Left ventricle myocardium inferior (tissue), 1 donor: ENCODE data around the gene NFKBIZ. TPM values are rescaled to one million over a fixed set of nuclear protein-coding genes. Genes with fewer than 3 reads are reported as not detected.

ENCODE experiments used
- DNase-seq: peaks from one replicate; pipeline ENCODE4 v3.0.0-alpha.2; 2020
- H3K27ac ChIP-seq: fragments of 200-600 bp; replicated peaks from 2 replicates; pipeline ENCODE4 v1.8.0; 2021
- H3K27me3 ChIP-seq: fragments of 200-600 bp; 2 replicates; pipeline ENCODE4 v1.8.0; 2021; ENCODE audit warnings: low read depth
- H3K36me3 ChIP-seq: fragments of 200-600 bp; 2 replicates; pipeline ENCODE4 v1.8.0; 2021
- H3K4me1 ChIP-seq: fragments of 200-600 bp; 2 replicates; pipeline ENCODE4 v1.8.0; 2021
- H3K4me3 ChIP-seq: fragments of 200-600 bp; 2 replicates; pipeline ENCODE4 v1.8.0; 2021; ENCODE audit warnings: mild to moderate bottlenecking, moderate library complexity
- H3K9me3 ChIP-seq: fragments of 200-600 bp; replicated peaks from 2 replicates; pipeline ENCODE4 v1.8.0; 2021
- intact Hi-C: fragments of 100-400 bp; cut with micrococcal nuclease; formaldehyde crosslinking; loops from one replicate; pipeline ENCODE4 v1.11.0; 2022
- total RNA-seq: library from RNA; stranded (reverse); fragmentation: NEBNext Ultra II Directional; extraction: Animal tissue kit (Norgen Biotek cat#: 25700); gene quantifications from one replicate; pipeline ENCODE4 v1.2.1, GENCODE V29; 2021
- TF ChIP-seq, protein P1 (sequence below): fragments of 200-600 bp; IDR thresholded peaks from 2 replicates; pipeline ENCODE4 v1.8.0; 2021; ENCODE audit warnings: antibody characterized with exemption, mild to moderate bottlenecking, borderline replicate concordance
- donor health status: DM: no; HTN: yes; CAD: no; lungs with severe emphysema.

NFKBIZ gene
- total RNA-seq, 1 donor from 2014 or later: 15.0 TPM

DNA sequence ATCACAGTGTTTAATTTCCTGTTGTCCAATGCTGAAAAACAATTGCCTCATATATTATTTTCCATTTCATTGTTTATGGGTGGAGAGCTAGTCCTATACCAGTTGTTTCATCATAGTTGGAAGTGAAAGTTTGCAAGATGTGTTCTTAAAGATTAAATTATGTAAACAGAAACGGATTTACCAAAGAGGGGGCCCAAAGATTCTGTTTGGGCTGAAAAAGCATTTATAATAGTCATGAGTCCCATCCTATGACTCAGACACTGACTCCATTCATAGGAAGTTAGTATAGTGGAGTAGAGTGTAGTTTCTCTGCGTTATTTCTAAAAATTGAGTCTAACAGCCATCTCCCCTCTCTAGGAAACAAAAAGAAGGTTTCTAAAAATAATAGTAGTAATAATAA, 24.3 kb downstream of the NFKBIZ start:
- H3K4me1 ChIP-seq: peaks cover 9% of the 10 kb centered on the region
- TF ChIP-seq, protein P1, sequence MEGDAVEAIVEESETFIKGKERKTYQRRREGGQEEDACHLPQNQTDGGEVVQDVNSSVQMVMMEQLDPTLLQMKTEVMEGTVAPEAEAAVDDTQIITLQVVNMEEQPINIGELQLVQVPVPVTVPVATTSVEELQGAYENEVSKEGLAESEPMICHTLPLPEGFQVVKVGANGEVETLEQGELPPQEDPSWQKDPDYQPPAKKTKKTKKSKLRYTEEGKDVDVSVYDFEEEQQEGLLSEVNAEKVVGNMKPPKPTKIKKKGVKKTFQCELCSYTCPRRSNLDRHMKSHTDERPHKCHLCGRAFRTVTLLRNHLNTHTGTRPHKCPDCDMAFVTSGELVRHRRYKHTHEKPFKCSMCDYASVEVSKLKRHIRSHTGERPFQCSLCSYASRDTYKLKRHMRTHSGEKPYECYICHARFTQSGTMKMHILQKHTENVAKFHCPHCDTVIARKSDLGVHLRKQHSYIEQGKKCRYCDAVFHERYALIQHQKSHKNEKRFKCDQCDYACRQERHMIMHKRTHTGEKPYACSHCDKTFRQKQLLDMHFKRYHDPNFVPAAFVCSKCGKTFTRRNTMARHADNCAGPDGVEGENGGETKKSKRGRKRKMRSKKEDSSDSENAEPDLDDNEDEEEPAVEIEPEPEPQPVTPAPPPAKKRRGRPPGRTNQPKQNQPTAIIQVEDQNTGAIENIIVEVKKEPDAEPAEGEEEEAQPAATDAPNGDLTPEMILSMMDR: no peak
- H3K36me3 ChIP-seq: no peaks in the 10 kb centered on the region
- H3K4me3 ChIP-seq: no peak overlapping the region
- intact Hi-C loops: no loop called here
- no peaks in the 10 kb centered on the region for H3K9me3 ChIP-seq
- DNase-seq: no peak
- no peak overlapping the region for H3K27ac ChIP-seq
- no peaks in the 10 kb centered on the region for H3K27me3 ChIP-seq

DNA sequence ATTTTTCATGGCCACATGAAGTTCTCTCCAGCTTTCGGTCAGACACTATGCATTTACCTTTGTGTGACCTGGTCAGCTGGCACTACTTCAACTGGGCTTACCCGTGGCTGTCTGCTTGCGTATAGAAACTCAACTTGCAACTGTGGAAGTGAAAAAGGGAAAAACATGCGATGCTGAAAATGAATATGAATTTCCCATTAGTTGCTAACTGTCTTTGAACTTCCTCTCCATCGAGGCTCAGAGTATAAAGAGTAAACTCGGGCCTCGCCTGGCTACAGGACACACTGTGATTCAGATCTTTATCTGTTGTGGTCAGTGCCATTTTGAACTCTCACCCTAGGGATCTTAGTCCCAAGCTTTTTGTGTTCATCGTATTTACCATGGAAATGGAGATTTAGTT, 26.8 kb downstream of the NFKBIZ start:
- H3K9me3 ChIP-seq: no peaks in the 10 kb centered on the region
- TF ChIP-seq, protein P1: no peak
- no peaks in the 10 kb centered on the region for H3K27me3 ChIP-seq
- no peaks in the 10 kb centered on the region for H3K36me3 ChIP-seq
- intact Hi-C loops: no loop called here
- DNase-seq: no peak
- no peaks in the 10 kb centered on the region for H3K4me1 ChIP-seq
- H3K4me3 ChIP-seq: no peak overlapping the region
- no peak overlapping the region for H3K27ac ChIP-seq

DNA sequence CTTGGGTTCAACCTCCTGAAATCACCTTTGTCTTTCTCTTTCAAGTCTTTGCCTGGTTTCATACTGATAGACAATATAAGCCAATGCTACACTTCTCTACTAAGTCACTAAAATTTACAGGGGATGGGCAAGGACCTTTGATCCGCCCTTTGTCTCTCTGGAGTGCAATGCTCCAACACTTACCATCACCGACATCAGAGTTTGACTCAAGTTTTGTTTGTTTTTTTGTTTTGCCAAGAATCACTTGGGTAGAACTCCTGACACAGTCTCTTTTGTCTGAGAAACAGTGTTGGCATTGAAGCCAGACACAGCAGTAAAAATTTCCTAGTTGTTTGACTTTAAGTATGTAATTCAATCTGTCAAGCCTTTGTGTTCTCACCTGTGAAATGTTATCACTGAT, 29.3 kb downstream of the NFKBIZ start:
- H3K4me3 ChIP-seq: no peak overlapping the region
- no peaks in the 10 kb centered on the region for H3K27me3 ChIP-seq
- no peak for DNase-seq
- intact Hi-C loops: no loop called here
- no peaks in the 10 kb centered on the region for H3K36me3 ChIP-seq
- no peaks in the 10 kb centered on the region for H3K9me3 ChIP-seq
- TF ChIP-seq, protein P1: no peak
- no peak overlapping the region for H3K27ac ChIP-seq
- no peaks in the 10 kb centered on the region for H3K4me1 ChIP-seq

DNA sequence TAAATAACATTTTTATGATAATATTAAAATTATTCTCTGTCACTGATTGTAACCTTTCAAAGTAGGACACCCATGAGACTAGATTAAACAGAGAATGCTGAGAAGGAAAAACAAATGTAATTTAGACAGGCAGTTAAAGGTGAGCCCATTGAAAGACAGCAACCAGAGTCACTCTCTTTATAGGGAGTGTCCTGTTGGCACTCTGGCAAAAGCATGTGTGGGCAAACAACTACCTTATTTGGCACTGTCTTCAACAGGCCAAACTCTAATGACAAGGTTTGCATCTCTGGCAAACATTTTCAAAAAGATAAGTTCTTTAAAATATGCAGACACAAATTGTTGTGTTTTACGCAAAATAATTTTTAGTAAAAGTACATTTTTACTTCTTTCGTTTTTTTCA, 29.8 kb downstream of the NFKBIZ start:
- Histone ChIP-seq H3K4me1 (no peaks in the 10 kb centered on the region), H3K27me3 (no peaks in the 10 kb centered on the region), H3K9me3 (no peaks in the 10 kb centered on the region), H3K4me3 (no peak overlapping the region), H3K27ac (no peak overlapping the region), H3K36me3 (no peaks in the 10 kb centered on the region)
- TF ChIP-seq, protein P1: no peak
- DNase-seq: no peak
- intact Hi-C loops: no loop called here

DNA sequence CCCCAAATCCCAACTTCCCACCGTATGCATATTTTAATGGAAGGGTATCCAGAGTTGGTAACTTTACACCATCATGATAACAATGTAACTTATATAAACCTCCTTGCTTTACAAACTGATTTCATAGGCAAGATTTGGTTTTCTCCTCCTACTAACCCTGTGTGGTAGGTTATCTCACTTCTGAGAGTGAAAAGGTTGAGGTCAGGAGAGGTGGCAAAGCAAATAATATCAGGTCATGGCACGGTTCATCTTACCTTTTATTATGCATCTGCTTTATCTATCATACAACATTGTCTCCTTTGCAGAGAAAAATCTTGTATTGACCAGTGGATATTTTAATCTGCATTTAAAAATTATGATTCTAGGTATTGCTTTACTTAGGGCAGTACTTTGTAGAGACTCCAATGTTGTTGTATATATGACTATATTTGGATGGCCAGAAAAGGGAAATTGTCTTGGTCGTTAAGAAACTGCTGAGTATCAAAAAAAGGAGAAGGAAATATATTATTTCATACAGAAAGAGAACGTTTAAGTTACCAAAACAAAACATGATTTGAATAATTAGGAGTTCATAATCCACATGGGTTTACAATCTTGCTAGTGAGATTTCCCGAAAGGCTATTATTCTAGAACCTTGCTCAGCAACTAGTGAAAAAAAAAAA, 30.4 kb downstream of the NFKBIZ start:
- Histone ChIP-seq H3K36me3 (no peaks in the 10 kb centered on the region), H3K4me3 (no peak overlapping the region), H3K9me3 (no peaks in the 10 kb centered on the region), H3K27ac (no peak overlapping the region), H3K4me1 (no peaks in the 10 kb centered on the region), H3K27me3 (no peaks in the 10 kb centered on the region)
- DNase-seq: no peak
- TF ChIP-seq, protein P1: no peak
- intact Hi-C loops: no loop called here
